Keratinocyte (primary cell): Measurements from ENCODE around the gene SEC61A1. TPM values are rescaled to one million over a fixed set of nuclear protein-coding genes. Genes with fewer than 3 reads are reported as not detected.

Experiments used
- DNase-seq: peaks from one replicate; pipeline ENCODE4 v3.0.0-alpha.2; 2011; ENCODE audit warnings: low read depth, missing footprints, low spot score
- FAIRE-seq: peaks from 2 replicates; lab custom pipeline; 2011; peaks lifted over from hg19 to GRCh38; lab: Jason Lieb, UNC
- H2AFZ ChIP-seq: 2 replicates; pipeline ENCODE4 v1.6.0; 2012; ENCODE audit warnings: low read length, control low read depth, inconsistent platforms; ENCODE audit not compliant: control insufficient read depth
- H3K27ac ChIP-seq: 2 replicates; pipeline ENCODE4 v1.5.1; 2011; ENCODE audit warnings: low read length; ENCODE audit not compliant: control insufficient read depth, insufficient read depth
- H3K27me3 ChIP-seq: 3 replicates; pipeline ENCODE4 v1.6.0; 2011; ENCODE audit warnings: low read length; ENCODE audit not compliant: control insufficient read depth, insufficient read depth; ENCODE audit errors: extremely low read depth
- H3K36me3 ChIP-seq, 2 experiments: 2 replicates in 1 of 2; 3 replicates in 1 of 2; pipeline ENCODE4 v1.5.1; 2011; ENCODE audit warnings: low read length in 2 of 2, mild to moderate bottlenecking in 1 of 2; ENCODE audit not compliant: control insufficient read depth in 2 of 2, insufficient read depth in 2 of 2; ENCODE audit errors: extremely low read depth in 1 of 2
- H3K4me1 ChIP-seq: 3 replicates; pipeline ENCODE4 v1.5.1; 2011; ENCODE audit warnings: low read length; ENCODE audit not compliant: control insufficient read depth, insufficient read depth; ENCODE audit errors: extremely low read depth
- H3K4me2 ChIP-seq: 3 replicates; pipeline ENCODE4 v1.6.0; 2011; ENCODE audit warnings: low read depth, low read length; ENCODE audit not compliant: control insufficient read depth, insufficient read depth; ENCODE audit errors: extremely low read depth
- H3K4me3 ChIP-seq, 3 experiments: fragments of 200-600 bp in 1 of 3; sonication (generic) in 1 of 3; 2 replicates in 2 of 3; 3 replicates in 1 of 3; pipeline ENCODE4 v1.5.1; 2011 to 2016; ENCODE audit warnings: low read length in 3 of 3, mild to moderate bottlenecking in 3 of 3, control low read depth in 2 of 3, inconsistent platforms in 1 of 3, low read depth in 1 of 3, mixed read lengths in 1 of 3, mixed run types in 1 of 3, moderate library complexity in 1 of 3; ENCODE audit not compliant: control insufficient read depth in 2 of 3, insufficient read depth in 2 of 3; ENCODE audit errors: extremely low read depth in 1 of 3
- H3K79me2 ChIP-seq: 2 replicates; pipeline ENCODE4 v1.6.0; 2012; ENCODE audit warnings: low read length; ENCODE audit not compliant: control insufficient read depth, insufficient read depth
- H3K9ac ChIP-seq: 3 replicates; pipeline ENCODE4 v1.6.0; 2011; ENCODE audit warnings: low read length; ENCODE audit not compliant: control insufficient read depth, insufficient read depth; ENCODE audit errors: extremely low read depth
- H3K9me1 ChIP-seq: 3 replicates; pipeline ENCODE4 v1.6.0; 2011; ENCODE audit warnings: low read length; ENCODE audit not compliant: control insufficient read depth, insufficient read depth; ENCODE audit errors: extremely low read depth
- H3K9me3 ChIP-seq: 2 replicates; pipeline ENCODE4 v1.5.1; 2012; ENCODE audit warnings: low read depth, low read length; ENCODE audit not compliant: control insufficient read depth
- H4K20me1 ChIP-seq: 3 replicates; pipeline ENCODE4 v1.6.0; 2011; ENCODE audit warnings: low read length; ENCODE audit not compliant: control insufficient read depth, insufficient read depth; ENCODE audit errors: extremely low read depth
- CTCF ChIP-seq, 3 experiments: IDR thresholded peaks in 1 of 3; conservative IDR thresholded peaks in 1 of 3; optimal IDR thresholded peaks in 1 of 3; 2 replicates in 2 of 3; 3 replicates in 1 of 3; pipeline versions ENCODE3 to v1.5.1; 2011; ENCODE audit warnings: low read length in 3 of 3, mild to moderate bottlenecking in 3 of 3, moderate library complexity in 2 of 3, control low read depth in 1 of 3, inconsistent platforms in 1 of 3; ENCODE audit not compliant: insufficient read depth in 2 of 3; ENCODE audit errors: extremely low read depth in 1 of 3
- EZH2 ChIP-seq: IDR thresholded peaks from one replicate; pipeline ENCODE4 v1.6.1; 2012; ENCODE audit warnings: inconsistent platforms, mild to moderate bottlenecking, low read length, moderate library complexity
- dilution Hi-C: fragments of 300-500 bp; cut with MboI; formaldehyde crosslinking; loops from one replicate; pipeline ENCODE4 v1.7.0; 2020; ENCODE audit warnings: low sequenced_read_pairs; ENCODE audit not compliant: extremely low pct_ligation_motif_present
- polyA plus RNA-seq, 5 experiments: library from polyadenylated mRNA; depleted of rRNA in 3 of 5; stranded (reverse) in 3 of 5; stranded (forward) in 1 of 5; unstranded in 1 of 5; fragments of >200 nt; gene quantifications; 1 replicate in 1 of 5; 2 replicates in 3 of 5; 3 replicates in 1 of 5; pipeline versions ENCODE4 v1.2.1 to v1.2.3, GENCODE V29; 2011 to 2012; ENCODE audit warnings: missing spikeins in 2 of 5, low read depth in 1 of 5, low replicate concordance in 1 of 5

Gene SEC61A1
- polyA plus RNA-seq, 1 donor (not counting 4 experiments of a cell fraction or from before 2014, with no cell fraction given): 306 TPM

DNA sequence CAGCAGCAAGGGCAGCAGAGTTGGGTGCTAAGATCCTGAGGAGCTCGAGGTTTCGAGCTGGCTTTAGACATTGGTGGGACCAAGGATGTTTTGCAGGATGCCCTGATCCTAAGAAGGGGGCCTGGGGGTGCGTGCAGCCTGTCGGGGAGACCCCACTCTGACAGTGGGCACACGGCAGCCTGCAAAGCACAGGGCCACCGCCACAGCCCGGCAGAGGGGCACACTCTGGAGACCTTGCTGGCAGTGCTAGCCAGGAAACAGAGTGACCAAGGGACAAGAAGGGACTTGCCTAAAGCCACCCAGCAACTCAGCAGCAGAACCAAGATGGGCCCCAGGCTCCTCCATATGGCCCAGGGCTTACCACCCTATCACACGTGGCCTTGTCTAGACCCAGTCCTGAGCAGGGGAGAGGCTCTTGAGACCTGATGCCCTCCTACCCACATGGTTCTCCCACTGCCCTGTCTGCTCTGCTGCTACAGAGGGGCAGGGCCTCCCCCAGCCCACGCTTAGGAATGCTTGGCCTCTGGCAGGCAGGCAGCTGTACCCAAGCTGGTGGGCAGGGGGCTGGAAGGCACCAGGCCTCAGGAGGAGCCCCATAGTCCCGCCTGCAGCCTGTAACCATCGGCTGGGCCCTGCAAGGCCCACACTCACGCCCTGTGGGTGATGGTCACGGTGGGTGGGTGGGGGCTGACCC, 18.8 kb downstream of the SEC61A1 start:
- Histone ChIP-seq H3K79me2 (peaks cover 43% of the 10 kb centered on the region), H3K9me3 (no peaks in the 10 kb centered on the region), H3K27ac (no peak overlapping the region), H3K27me3 (no peaks in the 10 kb centered on the region), H3K9me1 (peaks cover 7% of the 10 kb centered on the region), H3K9ac (no peak overlapping the region), H3K4me2 (no peak overlapping the region), H3K4me3 (no peak overlapping the region), H3K4me1 (peaks cover 36% of the 10 kb centered on the region), H2AFZ (no peak overlapping the region), H4K20me1 (peaks cover 24% of the 10 kb centered on the region), H3K36me3 (peaks cover 52 to 68% of the 10 kb centered on the region in 2 experiments)
- dilution Hi-C loops: no loop called here
- FAIRE-seq: no peak
- no peak for DNase-seq
- no peak for TF ChIP-seq EZH2
- no peak for TF ChIP-seq CTCF (optimal IDR thresholded peaks at IDR 0.05 in 1 of 3, IDR thresholded peaks at IDR 0.05 in 1 of 3, conservative IDR thresholded peaks at IDR 0.05 in 1 of 3; ENCODE audit: extremely low read depth in 1 of 3, insufficient read depth in 2 of 3, low read length in 3 of 3)

GRCh38 chr3:128071771-128072453, 19.7 kb downstream of the SEC61A1 start:
- peaks cover 44 to 64% of the 10 kb centered on the region in 2 experiments for H3K36me3 ChIP-seq

More at GRCh38 chr3:128071771-128072453, 19.7 kb downstream of the SEC61A1 start:
- DNase-seq (no peak), FAIRE-seq (no peak)
- Histone ChIP-seq H3K9ac (no peak overlapping the region), H3K27me3 (no peaks in the 10 kb centered on the region), H3K4me1 (peaks cover 43% of the 10 kb centered on the region), H3K4me3 (no peak overlapping the region), H3K9me1 (peaks cover 7% of the 10 kb centered on the region), H4K20me1 (peaks cover 16% of the 10 kb centered on the region), H3K79me2 (peaks cover 36% of the 10 kb centered on the region), H2AFZ (no peak overlapping the region), H3K4me2 (no peak overlapping the region), H3K27ac (no peak overlapping the region), H3K9me3 (no peaks in the 10 kb centered on the region)
- TF ChIP-seq CTCF (optimal IDR thresholded peaks at IDR 0.05 in 1 of 3, IDR thresholded peaks at IDR 0.05 in 1 of 3, conservative IDR thresholded peaks at IDR 0.05 in 1 of 3; ENCODE audit: extremely low read depth in 1 of 3, insufficient read depth in 2 of 3, low read length in 3 of 3) (no peak), EZH2 (no peak)
- dilution Hi-C loops: no loop called here
